HG03575 (cell line): ENCODE results near the gene SAA4.
"Not testable (repeated sequence)": the region's sequence is repeated elsewhere in the genome, so short reads cannot be mapped to it uniquely, and the experiment has no call there.

Source experiments
- ATAC-seq: cut with Tn5 transposase; IDR thresholded peaks from one replicate; pipeline ENCODE4 v1.9.1; 2021; ENCODE audit not compliant: unreplicated experiment, insufficient number of reproducible peaks, low FRiP score; ENCODE audit errors: extremely low read depth

SAA4 gene

GRCh38 chr11:18253233-18253632, 16.6 kb upstream of the SAA4 start:
- no peak for ATAC-seq

- ATAC-seq = no peak
Observed at GRCh38 chr11:18248561-18248960, 12.0 kb upstream of the SAA4 start, which contains the start of gene SAA2. TSS of gene SAA2 (minus strand) at chr11:18248668. CDS start at chr11:18248011, 657 bp downstream.

GRCh38 chr11:18247191-18247581, 10.6 kb upstream of the SAA4 start:
- ATAC-seq = not testable (repeated sequence)

- peak; percentile 66 for ATAC-seq
Observed at GRCh38 chr11:18246379-18247190, 10.0 kb upstream of the SAA4 start.

GRCh38 chr11:18245396-18245795, 8.8 kb upstream of the SAA4 start:
- no peak for ATAC-seq

- ATAC-seq = no peak
Observed at GRCh38 chr11:18243783-18244362, 7.3 kb upstream of the SAA4 start.

GRCh38 chr11:18239655-18240054, 3.1 kb upstream of the SAA4 start:
- ATAC-seq = no peak

GRCh38 chr11:18235394-18236334, 938 bp downstream of the SAA4 start:
- no peak for ATAC-seq

GRCh38 chr11:18233912-18234311, 2.7 kb downstream of the SAA4 start:
- ATAC-seq = no peak

GRCh38 chr11:18230859-18231258, 5.7 kb downstream of the SAA4 start:
- no peak for ATAC-seq

- peak; percentile 74 for ATAC-seq
Observed at GRCh38 chr11:18229501-18229900, 7.1 kb downstream of the SAA4 start.

- ATAC-seq = no peak
Observed at GRCh38 chr11:18225913-18226312, 10.7 kb downstream of the SAA4 start.

GRCh38 chr11:18223591-18224387, 12.8 kb downstream of the SAA4 start:
- no peak for ATAC-seq

GRCh38 chr11:18222814-18223421, 13.7 kb downstream of the SAA4 start:
- no peak for ATAC-seq

- ATAC-seq = no peak
Observed at GRCh38 chr11:18221274-18221876, 15.2 kb downstream of the SAA4 start.

GRCh38 chr11:18209058-18209457, 27.5 kb downstream of the SAA4 start:
- no peak for ATAC-seq

GRCh38 chr11:18204771-18205170, 31.8 kb downstream of the SAA4 start:
- no peak for ATAC-seq

GRCh38 chr11:18204220-18204619, 32.4 kb downstream of the SAA4 start:
- ATAC-seq = no peak
